ENCODE results near the gene AMPH.

DNA sequence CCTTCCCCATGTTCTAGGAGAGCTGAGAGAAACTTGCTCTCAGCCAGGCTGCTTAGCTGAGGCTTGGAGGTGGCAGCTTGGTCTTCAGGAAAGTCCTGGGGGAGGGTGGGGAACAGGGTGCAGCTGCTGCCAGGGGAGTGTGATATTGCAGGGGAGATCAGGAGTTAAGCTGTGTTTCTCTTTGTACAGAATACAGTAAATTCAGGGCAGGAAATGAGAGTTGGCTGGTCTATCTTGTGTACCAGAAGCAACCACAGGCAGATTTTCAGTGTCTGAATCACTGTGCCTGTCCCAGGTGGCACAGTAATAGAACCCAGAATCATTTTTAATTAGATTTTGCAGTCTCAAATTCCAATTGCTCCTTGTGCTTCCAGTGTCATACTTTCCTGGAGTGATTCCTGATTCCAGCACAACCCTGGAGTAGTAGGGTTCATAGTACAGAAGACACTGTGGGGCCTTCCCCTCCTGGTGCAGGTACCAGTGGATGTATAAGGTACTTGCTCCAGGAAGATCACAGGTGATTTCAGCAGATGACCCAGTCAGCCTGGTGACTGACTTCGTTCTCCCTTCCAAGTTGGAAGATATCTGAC lies 263.8 kb downstream of the AMPH start:
- TF ChIP-seq, protein P1, sequence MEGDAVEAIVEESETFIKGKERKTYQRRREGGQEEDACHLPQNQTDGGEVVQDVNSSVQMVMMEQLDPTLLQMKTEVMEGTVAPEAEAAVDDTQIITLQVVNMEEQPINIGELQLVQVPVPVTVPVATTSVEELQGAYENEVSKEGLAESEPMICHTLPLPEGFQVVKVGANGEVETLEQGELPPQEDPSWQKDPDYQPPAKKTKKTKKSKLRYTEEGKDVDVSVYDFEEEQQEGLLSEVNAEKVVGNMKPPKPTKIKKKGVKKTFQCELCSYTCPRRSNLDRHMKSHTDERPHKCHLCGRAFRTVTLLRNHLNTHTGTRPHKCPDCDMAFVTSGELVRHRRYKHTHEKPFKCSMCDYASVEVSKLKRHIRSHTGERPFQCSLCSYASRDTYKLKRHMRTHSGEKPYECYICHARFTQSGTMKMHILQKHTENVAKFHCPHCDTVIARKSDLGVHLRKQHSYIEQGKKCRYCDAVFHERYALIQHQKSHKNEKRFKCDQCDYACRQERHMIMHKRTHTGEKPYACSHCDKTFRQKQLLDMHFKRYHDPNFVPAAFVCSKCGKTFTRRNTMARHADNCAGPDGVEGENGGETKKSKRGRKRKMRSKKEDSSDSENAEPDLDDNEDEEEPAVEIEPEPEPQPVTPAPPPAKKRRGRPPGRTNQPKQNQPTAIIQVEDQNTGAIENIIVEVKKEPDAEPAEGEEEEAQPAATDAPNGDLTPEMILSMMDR (IDR thresholded peaks at IDR 0.05) = no peak
- no peak for TF ChIP-seq POLR2A (IDR thresholded peaks at IDR 0.05)

Data from tibial nerve (tissue), 3 donors.